ENCODE results near the gene RAB7B.
A peak's percentile ranks its signal among the peaks of the same experiment; 100 is the strongest.
"Not testable (repeated sequence)": the region's sequence is repeated elsewhere in the genome, so short reads cannot be mapped to it uniquely, and the experiment has no call there.

The RAB7B gene

GRCh38 chr1:206002871-206003801, at the start of gene RAB7B:
Gene RAB7B (minus strand): TSS chr1:206003395. CDS start chr1:205994135, 9,260 bp downstream.
- peak in 16 of 56 donors; percentile 8 to 56 (median 30) for DNase-seq

- not testable (repeated sequence) for DNase-seq
Observed at GRCh38 chr1:206052231-206052865, 49.2 kb upstream of the RAB7B start.

- no peak for DNase-seq
Observed at GRCh38 chr1:206050655-206051235, 47.5 kb upstream of the RAB7B start.

GRCh38 chr1:206049919-206050600, 46.9 kb upstream of the RAB7B start:
- DNase-seq, result no peak

- DNase-seq, result no peak
Observed at GRCh38 chr1:206049293-206049692, 46.1 kb upstream of the RAB7B start.

- no peak for DNase-seq
Observed at GRCh38 chr1:206048582-206048981, 45.4 kb upstream of the RAB7B start.

GRCh38 chr1:206047271-206047670, 44.1 kb upstream of the RAB7B start:
- no peak for DNase-seq

- peak in 5 of 56 donors; percentile 2 to 10 (median 6) for DNase-seq
Observed at GRCh38 chr1:206041640-206042039, 38.4 kb upstream of the RAB7B start.

GRCh38 chr1:206040328-206040727, 37.1 kb upstream of the RAB7B start:
- no peak for DNase-seq

GRCh38 chr1:206039046-206039973, 36.1 kb upstream of the RAB7B start:
- DNase-seq, result no peak

- no peak for DNase-seq
Observed at GRCh38 chr1:206037581-206037980, 34.4 kb upstream of the RAB7B start.

- no peak for DNase-seq
Observed at GRCh38 chr1:206036663-206037455, 33.7 kb upstream of the RAB7B start.

- no peak for DNase-seq
Observed at GRCh38 chr1:206035027-206035426, 31.8 kb upstream of the RAB7B start.

GRCh38 chr1:206032380-206033140, 29.4 kb upstream of the RAB7B start:
- no peak for DNase-seq

GRCh38 chr1:206030714-206031113, 27.5 kb upstream of the RAB7B start:
- peak in 43 of 56 donors; percentile 4 to 78 (median 41) for DNase-seq

- no peak for DNase-seq
Observed at GRCh38 chr1:206030191-206030590, 27.0 kb upstream of the RAB7B start.

GRCh38 chr1:206029484-206029883, 26.3 kb upstream of the RAB7B start:
- DNase-seq, result no peak

- DNase-seq, result no peak
Observed at GRCh38 chr1:206025283-206025820, 22.2 kb upstream of the RAB7B start.

Data from nucleus accumbens (tissue), 56 donors.